WTC11 (cell line): Measurements from ENCODE around the gene DDIAS. TPM values are rescaled to one million over a fixed set of nuclear protein-coding genes. Genes with fewer than 3 reads are reported as not detected.

Experiments used
- ATF1 ChIP-seq: sonication (generic); formaldehyde crosslinking; IDR thresholded peaks from 2 replicates; pipeline ENCODE4 v1.8.1; 2023; ENCODE audit warnings: mild to moderate bottlenecking, moderate library complexity, missing genetic modification reagents
- CTCF ChIP-seq: fragments of 200-600 bp; IDR thresholded peaks from 2 replicates; pipeline ENCODE4 v1.8.0; 2022; ENCODE audit warnings: antibody characterized with exemption
- E2F1 ChIP-seq: sonication (generic); formaldehyde crosslinking; IDR thresholded peaks from 2 replicates; pipeline ENCODE4 v1.8.0; 2022; ENCODE audit warnings: mild to moderate bottlenecking, missing genetic modification reagents
- EMX1 ChIP-seq: fragments of 250-450 bp; sonication (Bioruptor Pico); IDR thresholded peaks from 2 replicates; pipeline ENCODE4 v1.8.0; 2021; ENCODE audit warnings: mild to moderate bottlenecking
- JAZF1 ChIP-seq: fragments of 250-450 bp; sonication (Bioruptor Pico); IDR thresholded peaks from 2 replicates; pipeline ENCODE4 v1.9.0; 2021; ENCODE audit warnings: moderate library complexity, mild to moderate bottlenecking, inconsistent platforms
- NFYB ChIP-seq: sonication (generic); formaldehyde crosslinking; conservative IDR thresholded peaks from 2 replicates; pipeline ENCODE4 v1.8.0; 2022; ENCODE audit warnings: low read depth, missing genetic modification reagents
- OVOL2 ChIP-seq: fragments of 250-450 bp; sonication (Bioruptor Pico); IDR thresholded peaks from 2 replicates; pipeline ENCODE4 v1.9.0; 2021; ENCODE audit warnings: mild to moderate bottlenecking, borderline replicate concordance
- RELA ChIP-seq: sonication (generic); formaldehyde crosslinking; IDR thresholded peaks from 2 replicates; pipeline ENCODE4 v1.8.1; 2022; ENCODE audit warnings: missing genetic modification reagents, mild to moderate bottlenecking, borderline replicate concordance
- RORB ChIP-seq: fragments of 250-450 bp; sonication (Bioruptor Pico); IDR thresholded peaks from 2 replicates; pipeline ENCODE4 v1.9.0; 2021; ENCODE audit warnings: mild to moderate bottlenecking
- SOX15 ChIP-seq: fragments of 250-450 bp; sonication (Bioruptor Pico); IDR thresholded peaks from 2 replicates; pipeline ENCODE4 v1.9.0; 2021; ENCODE audit warnings: mild to moderate bottlenecking
- STAT6 ChIP-seq: sonication (generic); formaldehyde crosslinking; conservative IDR thresholded peaks from 2 replicates; pipeline ENCODE4 v1.8.1; 2023; ENCODE audit warnings: mild to moderate bottlenecking, low read depth, missing genetic modification reagents, moderate library complexity
- TP53 ChIP-seq: sonication (generic); formaldehyde crosslinking; IDR thresholded peaks from 2 replicates; pipeline ENCODE4 v1.8.1; 2023; ENCODE audit warnings: mild to moderate bottlenecking, missing genetic modification reagents
- ZNF121 ChIP-seq: sonication (generic); formaldehyde crosslinking; IDR thresholded peaks from 2 replicates; pipeline ENCODE4 v1.8.0; 2023; ENCODE audit warnings: missing genetic modification reagents
- ZNF232 ChIP-seq: sonication (generic); formaldehyde crosslinking; IDR thresholded peaks from 2 replicates; pipeline ENCODE4 v1.8.0; 2022; ENCODE audit warnings: mild to moderate bottlenecking, missing genetic modification reagents
- ZNF263 ChIP-seq: sonication (generic); formaldehyde crosslinking; IDR thresholded peaks from 2 replicates; pipeline ENCODE4 v1.8.1; 2022; ENCODE audit warnings: low read depth, mild to moderate bottlenecking, moderate library complexity, missing genetic modification reagents
- ZNF317 ChIP-seq: sonication (generic); formaldehyde crosslinking; IDR thresholded peaks from 2 replicates; pipeline ENCODE4 v1.8.1; 2023; ENCODE audit warnings: low read depth, mild to moderate bottlenecking, moderate library complexity, missing genetic modification reagents, borderline replicate concordance
- total RNA-seq: library from RNA; stranded (reverse); gene quantifications from 3 replicates; pipeline ENCODE4 v1.2.3, GENCODE V29; 2021
- TF ChIP-seq, protein P1 (sequence below): fragments of 250-450 bp; sonication (Bioruptor Pico); IDR thresholded peaks from 2 replicates; pipeline ENCODE4 v1.9.0; 2021; ENCODE audit warnings: mild to moderate bottlenecking
- TF ChIP-seq, protein P2 (sequence below): sonication (generic); formaldehyde crosslinking; IDR thresholded peaks from 2 replicates; pipeline ENCODE4 v1.8.1; 2022; ENCODE audit warnings: mild to moderate bottlenecking, moderate library complexity, missing genetic modification reagents
- TF ChIP-seq, protein P3 (sequence below): fragments of 250-450 bp; sonication (Bioruptor Pico); IDR thresholded peaks from 2 replicates; pipeline ENCODE4 v1.9.0; 2021; ENCODE audit warnings: moderate library complexity, mild to moderate bottlenecking, inconsistent platforms, borderline replicate concordance
- TF ChIP-seq, protein P4 (sequence below): sonication (generic); formaldehyde crosslinking; IDR thresholded peaks from 2 replicates; pipeline ENCODE4 v1.8.1; 2022; ENCODE audit warnings: missing genetic modification reagents, borderline replicate concordance
- TF ChIP-seq, protein P5 (sequence below): sonication (generic); formaldehyde crosslinking; IDR thresholded peaks from 2 replicates; pipeline ENCODE4 v1.8.1; 2022; ENCODE audit warnings: mild to moderate bottlenecking, missing genetic modification reagents, moderate library complexity, borderline replicate concordance
- TF ChIP-seq, protein P6 (sequence below): sonication (generic); formaldehyde crosslinking; IDR thresholded peaks from 2 replicates; pipeline ENCODE4 v1.8.0; 2023; ENCODE audit warnings: missing genetic modification reagents, mild to moderate bottlenecking, borderline replicate concordance

Gene DDIAS
- total RNA-seq, 1 experiment from 2014 or later, result 28.7 TPM

DNA sequence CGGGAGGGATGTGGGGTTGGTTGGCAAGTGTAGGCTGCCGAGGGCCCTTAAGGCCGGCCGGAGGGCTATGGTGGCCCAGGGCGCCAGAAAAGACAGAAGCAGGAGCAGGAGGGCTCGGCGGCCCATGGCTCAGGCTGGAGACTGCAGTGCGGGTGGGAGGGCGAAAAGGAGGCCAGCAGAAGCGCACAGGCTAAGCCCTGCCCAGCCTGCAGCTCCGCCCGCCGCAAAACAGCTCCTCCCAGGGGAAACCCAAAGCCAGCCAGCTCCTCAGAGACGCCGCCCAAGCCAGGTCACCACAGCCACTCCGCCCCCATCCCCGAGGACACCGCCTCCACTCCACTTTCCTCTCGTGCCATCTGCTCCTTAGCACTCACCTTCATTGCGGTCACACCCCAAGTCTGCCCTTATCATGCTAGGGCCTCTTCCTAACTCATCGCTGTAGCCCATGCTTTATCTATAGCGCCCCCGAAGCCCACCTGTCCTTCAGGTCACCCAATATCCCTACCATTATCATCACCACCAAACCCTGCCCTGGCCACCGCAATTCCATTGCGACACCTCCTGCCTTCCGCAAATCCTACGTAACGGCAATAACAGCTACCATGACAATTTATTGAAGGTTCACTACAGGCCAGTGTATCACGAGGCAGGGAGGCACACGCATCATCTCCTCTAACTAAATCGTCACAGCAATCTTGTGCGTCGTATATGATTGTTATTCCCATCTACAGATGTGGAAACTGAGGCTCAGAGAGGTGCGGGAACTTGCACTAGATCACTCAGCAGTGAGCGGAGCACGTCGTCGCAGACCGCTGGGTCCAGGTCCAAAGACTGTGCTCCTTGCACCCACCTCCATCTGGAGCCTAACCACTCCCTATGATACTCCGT, 1.0 kb upstream of the DDIAS start, which contains the start of gene PRCP (continued):
- TF ChIP-seq RORB (CRISPR knock-in tag) (no peak), ZNF317 (no peak), ZNF121 (CRISPR knock-in tag) (no peak), CTCF (no peak), OVOL2 (CRISPR knock-in tag) (no peak), TP53 (CRISPR knock-in tag) (no peak), EMX1 (no peak), ZNF232 (CRISPR knock-in tag) (peak; percentile 72; the same call in 1 of the 2 replicates), JAZF1 (no peak), STAT6 (CRISPR knock-in tag) (no peak), SOX15 (no peak), E2F1 (CRISPR knock-in tag) (0 out of 2 replicates have a peak, but pooled peaks have one; percentile 37), RELA (CRISPR knock-in tag) (no peak), NFYB (no peak), ATF1 (CRISPR knock-in tag) (no peak), ZNF263 (no peak)
- TF ChIP-seq, protein P1, sequence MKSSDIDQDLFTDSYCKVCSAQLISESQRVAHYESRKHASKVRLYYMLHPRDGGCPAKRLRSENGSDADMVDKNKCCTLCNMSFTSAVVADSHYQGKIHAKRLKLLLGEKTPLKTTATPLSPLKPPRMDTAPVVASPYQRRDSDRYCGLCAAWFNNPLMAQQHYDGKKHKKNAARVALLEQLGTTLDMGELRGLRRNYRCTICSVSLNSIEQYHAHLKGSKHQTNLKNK (CRISPR knock-in tag), result no peak
- TF ChIP-seq, protein P2, sequence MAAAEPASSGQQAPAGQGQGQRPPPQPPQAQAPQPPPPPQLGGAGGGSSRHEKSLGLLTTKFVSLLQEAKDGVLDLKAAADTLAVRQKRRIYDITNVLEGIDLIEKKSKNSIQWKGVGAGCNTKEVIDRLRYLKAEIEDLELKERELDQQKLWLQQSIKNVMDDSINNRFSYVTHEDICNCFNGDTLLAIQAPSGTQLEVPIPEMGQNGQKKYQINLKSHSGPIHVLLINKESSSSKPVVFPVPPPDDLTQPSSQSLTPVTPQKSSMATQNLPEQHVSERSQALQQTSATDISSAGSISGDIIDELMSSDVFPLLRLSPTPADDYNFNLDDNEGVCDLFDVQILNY (CRISPR knock-in tag), result no peak
- TF ChIP-seq, protein P3, sequence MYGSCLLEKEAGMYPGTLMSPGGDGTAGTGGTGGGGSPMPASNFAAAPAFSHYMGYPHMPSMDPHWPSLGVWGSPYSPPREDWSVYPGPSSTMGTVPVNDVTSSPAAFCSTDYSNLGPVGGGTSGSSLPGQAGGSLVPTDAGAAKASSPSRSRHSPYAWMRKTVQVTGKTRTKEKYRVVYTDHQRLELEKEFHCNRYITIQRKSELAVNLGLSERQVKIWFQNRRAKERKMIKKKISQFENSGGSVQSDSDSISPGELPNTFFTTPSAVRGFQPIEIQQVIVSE (CRISPR knock-in tag), result no peak
- TF ChIP-seq, protein P4, sequence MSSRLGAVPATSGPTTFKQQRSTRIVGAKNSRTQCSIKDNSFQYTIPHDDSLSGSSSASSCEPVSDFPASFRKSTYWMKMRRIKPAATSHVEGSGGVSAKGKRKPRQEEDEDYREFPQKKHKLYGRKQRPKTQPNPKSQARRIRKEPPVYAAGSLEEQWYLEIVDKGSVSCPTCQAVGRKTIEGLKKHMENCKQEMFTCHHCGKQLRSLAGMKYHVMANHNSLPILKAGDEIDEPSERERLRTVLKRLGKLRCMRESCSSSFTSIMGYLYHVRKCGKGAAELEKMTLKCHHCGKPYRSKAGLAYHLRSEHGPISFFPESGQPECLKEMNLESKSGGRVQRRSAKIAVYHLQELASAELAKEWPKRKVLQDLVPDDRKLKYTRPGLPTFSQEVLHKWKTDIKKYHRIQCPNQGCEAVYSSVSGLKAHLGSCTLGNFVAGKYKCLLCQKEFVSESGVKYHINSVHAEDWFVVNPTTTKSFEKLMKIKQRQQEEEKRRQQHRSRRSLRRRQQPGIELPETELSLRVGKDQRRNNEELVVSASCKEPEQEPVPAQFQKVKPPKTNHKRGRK (CRISPR knock-in tag), result no peak
- TF ChIP-seq, protein P5, sequence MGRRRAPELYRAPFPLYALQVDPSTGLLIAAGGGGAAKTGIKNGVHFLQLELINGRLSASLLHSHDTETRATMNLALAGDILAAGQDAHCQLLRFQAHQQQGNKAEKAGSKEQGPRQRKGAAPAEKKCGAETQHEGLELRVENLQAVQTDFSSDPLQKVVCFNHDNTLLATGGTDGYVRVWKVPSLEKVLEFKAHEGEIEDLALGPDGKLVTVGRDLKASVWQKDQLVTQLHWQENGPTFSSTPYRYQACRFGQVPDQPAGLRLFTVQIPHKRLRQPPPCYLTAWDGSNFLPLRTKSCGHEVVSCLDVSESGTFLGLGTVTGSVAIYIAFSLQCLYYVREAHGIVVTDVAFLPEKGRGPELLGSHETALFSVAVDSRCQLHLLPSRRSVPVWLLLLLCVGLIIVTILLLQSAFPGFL, result no peak
- TF ChIP-seq, protein P6, sequence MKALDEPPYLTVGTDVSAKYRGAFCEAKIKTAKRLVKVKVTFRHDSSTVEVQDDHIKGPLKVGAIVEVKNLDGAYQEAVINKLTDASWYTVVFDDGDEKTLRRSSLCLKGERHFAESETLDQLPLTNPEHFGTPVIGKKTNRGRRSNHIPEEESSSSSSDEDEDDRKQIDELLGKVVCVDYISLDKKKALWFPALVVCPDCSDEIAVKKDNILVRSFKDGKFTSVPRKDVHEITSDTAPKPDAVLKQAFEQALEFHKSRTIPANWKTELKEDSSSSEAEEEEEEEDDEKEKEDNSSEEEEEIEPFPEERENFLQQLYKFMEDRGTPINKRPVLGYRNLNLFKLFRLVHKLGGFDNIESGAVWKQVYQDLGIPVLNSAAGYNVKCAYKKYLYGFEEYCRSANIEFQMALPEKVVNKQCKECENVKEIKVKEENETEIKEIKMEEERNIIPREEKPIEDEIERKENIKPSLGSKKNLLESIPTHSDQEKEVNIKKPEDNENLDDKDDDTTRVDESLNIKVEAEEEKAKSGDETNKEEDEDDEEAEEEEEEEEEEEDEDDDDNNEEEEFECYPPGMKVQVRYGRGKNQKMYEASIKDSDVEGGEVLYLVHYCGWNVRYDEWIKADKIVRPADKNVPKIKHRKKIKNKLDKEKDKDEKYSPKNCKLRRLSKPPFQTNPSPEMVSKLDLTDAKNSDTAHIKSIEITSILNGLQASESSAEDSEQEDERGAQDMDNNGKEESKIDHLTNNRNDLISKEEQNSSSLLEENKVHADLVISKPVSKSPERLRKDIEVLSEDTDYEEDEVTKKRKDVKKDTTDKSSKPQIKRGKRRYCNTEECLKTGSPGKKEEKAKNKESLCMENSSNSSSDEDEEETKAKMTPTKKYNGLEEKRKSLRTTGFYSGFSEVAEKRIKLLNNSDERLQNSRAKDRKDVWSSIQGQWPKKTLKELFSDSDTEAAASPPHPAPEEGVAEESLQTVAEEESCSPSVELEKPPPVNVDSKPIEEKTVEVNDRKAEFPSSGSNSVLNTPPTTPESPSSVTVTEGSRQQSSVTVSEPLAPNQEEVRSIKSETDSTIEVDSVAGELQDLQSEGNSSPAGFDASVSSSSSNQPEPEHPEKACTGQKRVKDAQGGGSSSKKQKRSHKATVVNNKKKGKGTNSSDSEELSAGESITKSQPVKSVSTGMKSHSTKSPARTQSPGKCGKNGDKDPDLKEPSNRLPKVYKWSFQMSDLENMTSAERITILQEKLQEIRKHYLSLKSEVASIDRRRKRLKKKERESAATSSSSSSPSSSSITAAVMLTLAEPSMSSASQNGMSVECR (CRISPR knock-in tag), result no peak; the same call in 1 of the 2 replicates
